Measurements from ENCODE around the gene MS4A14. TPM values are rescaled to one million over a fixed set of nuclear protein-coding genes. Genes with fewer than 3 reads are reported as not detected.

The MS4A14 gene
- total and polyA plus RNA-seq, 2 experiments from 2014 or later: not detected

DNA sequence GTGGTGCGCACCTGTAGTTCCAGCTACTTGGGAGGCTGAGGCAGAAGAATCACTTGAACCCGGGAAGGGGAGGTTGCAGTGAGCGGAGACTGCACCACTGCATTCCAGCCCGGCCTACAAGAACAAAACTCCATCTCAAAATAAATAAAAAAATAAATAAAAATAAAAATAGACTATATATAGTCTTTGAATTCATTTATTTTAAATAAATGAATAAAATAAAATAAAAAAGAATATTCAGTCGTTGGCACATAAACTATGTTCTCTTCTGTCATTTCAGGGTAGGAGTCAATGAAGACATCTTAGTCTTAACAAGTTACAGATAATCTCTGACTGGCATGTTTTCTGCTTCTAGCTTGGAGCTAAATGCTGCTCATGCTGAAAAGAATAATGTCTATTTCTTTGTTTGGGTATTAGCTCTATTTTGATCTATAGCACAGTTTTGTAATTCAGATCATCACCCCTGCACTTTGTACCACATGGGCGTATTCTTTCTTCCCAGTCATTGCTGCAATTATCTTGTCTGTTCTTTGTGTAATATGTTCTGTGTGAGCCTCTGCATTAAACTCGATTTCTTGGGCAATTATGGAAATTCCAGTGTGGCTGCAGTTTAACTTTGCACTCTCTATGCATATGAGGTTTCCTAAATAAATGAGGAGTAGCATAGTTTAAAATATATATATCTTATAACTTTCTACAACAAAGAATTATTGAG is 1.4 kb upstream of the MS4A14 start:
- no peak overlapping the region for H2AFZ ChIP-seq
- no peak overlapping the region for H3K4me2 ChIP-seq
- no peak for TF ChIP-seq EZH2 (IDR thresholded peaks at IDR 0.05; ENCODE audit: borderline replicate concordance)
- TF ChIP-seq, protein P1, sequence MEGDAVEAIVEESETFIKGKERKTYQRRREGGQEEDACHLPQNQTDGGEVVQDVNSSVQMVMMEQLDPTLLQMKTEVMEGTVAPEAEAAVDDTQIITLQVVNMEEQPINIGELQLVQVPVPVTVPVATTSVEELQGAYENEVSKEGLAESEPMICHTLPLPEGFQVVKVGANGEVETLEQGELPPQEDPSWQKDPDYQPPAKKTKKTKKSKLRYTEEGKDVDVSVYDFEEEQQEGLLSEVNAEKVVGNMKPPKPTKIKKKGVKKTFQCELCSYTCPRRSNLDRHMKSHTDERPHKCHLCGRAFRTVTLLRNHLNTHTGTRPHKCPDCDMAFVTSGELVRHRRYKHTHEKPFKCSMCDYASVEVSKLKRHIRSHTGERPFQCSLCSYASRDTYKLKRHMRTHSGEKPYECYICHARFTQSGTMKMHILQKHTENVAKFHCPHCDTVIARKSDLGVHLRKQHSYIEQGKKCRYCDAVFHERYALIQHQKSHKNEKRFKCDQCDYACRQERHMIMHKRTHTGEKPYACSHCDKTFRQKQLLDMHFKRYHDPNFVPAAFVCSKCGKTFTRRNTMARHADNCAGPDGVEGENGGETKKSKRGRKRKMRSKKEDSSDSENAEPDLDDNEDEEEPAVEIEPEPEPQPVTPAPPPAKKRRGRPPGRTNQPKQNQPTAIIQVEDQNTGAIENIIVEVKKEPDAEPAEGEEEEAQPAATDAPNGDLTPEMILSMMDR (IDR thresholded peaks at IDR 0.05; ENCODE audit: poor library complexity): no peak
- no peak for TF ChIP-seq EZH2phosphoT487 (IDR thresholded peaks at IDR 0.05; ENCODE audit: low read depth, severe bottlenecking, unreplicated experiment)
- no peaks in the 10 kb centered on the region for H3K27me3 ChIP-seq
- no peaks in the 10 kb centered on the region for H3K79me2 ChIP-seq
- H3K4me1 ChIP-seq (ENCODE audit: insufficient read depth): no peaks in the 10 kb centered on the region
- H3K27ac ChIP-seq: no peak overlapping the region
- no peaks in the 10 kb centered on the region for H3K9me3 ChIP-seq (ENCODE audit: low read depth)
- WGBS (ENCODE audit: low lambda C conversion rate, missing lambda C conversion rate): 73% methylated on average over 7 of the region's 7 CpGs
- H3K36me3 ChIP-seq (replicated peaks; ENCODE audit: insufficient read depth, low read depth): no peaks in the 10 kb centered on the region
- no peak overlapping the region for H3K4me3 ChIP-seq
- no peak for DNase-seq (ENCODE audit: low spot score)
- no peaks in the 10 kb centered on the region for H3K9me2 ChIP-seq (replicated peaks; ENCODE audit: insufficient read depth)
- H4K20me1 ChIP-seq (ENCODE audit: insufficient read depth, poor library complexity, severe bottlenecking): no peaks in the 10 kb centered on the region

DNA sequence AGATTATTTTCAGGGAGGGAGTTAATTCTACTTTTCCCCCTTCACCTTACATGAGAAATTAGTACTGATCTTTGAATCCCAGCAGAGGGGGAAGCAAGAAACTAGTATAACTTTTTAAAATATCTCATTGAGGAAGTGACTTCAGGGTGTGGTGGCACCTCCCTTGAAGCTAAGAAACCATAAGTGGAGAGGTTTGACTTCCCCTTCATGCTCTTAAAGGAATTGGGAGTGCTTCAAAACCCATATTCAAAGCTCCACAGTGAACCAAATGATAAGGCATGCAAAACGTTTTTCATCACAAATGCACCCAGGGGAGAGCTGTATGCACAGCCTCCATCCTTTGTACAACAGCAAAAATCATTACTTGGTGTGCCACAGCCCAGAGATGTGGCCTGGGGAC is 540 bp downstream of the MS4A14 start:
- Histone ChIP-seq H2AFZ (no peak overlapping the region), H3K9me2 (replicated peaks; ENCODE audit: insufficient read depth) (no peaks in the 10 kb centered on the region), H3K27ac (no peak overlapping the region), H3K4me3 (no peak overlapping the region), H3K9me3 (ENCODE audit: low read depth) (no peaks in the 10 kb centered on the region), H3K4me2 (no peak overlapping the region), H3K4me1 (ENCODE audit: insufficient read depth) (no peaks in the 10 kb centered on the region), H3K27me3 (no peaks in the 10 kb centered on the region), H3K36me3 (replicated peaks; ENCODE audit: insufficient read depth, low read depth) (no peaks in the 10 kb centered on the region), H4K20me1 (ENCODE audit: insufficient read depth, poor library complexity, severe bottlenecking) (no peaks in the 10 kb centered on the region), H3K79me2 (no peaks in the 10 kb centered on the region)
- TF ChIP-seq, protein P1 (IDR thresholded peaks at IDR 0.05; ENCODE audit: poor library complexity): no peak
- TF ChIP-seq EZH2phosphoT487 (IDR thresholded peaks at IDR 0.05; ENCODE audit: low read depth, severe bottlenecking, unreplicated experiment): no peak
- TF ChIP-seq EZH2 (IDR thresholded peaks at IDR 0.05; ENCODE audit: borderline replicate concordance): no peak
- DNase-seq (ENCODE audit: low spot score): no peak
- 23% methylated on average over 1 of the region's 1 CpG for WGBS (ENCODE audit: low lambda C conversion rate, missing lambda C conversion rate)

DNA sequence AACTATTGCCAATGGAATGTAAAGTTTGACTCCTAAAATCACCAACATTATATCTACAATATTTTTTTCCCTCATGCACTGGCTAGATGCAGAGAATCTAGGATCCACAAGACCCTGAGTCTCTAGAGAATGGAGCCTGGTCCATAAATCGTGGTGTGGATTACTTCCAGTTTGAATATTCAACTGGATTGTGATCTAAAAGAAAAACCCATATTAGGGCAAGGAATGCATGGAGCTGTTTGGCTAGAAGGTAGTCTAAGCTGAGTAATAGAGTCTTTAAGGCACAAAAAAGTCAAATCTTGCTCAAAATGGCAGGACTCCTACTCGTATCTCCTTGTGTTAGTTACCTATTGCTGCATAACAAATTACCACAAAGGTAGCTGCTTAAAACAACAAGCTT is 23.8 kb downstream of the MS4A14 start:
- H3K4me1 ChIP-seq (ENCODE audit: insufficient read depth): no peaks in the 10 kb centered on the region
- H3K4me2 ChIP-seq: no peak overlapping the region
- H3K9me2 ChIP-seq (replicated peaks; ENCODE audit: insufficient read depth): no peaks in the 10 kb centered on the region
- H3K4me3 ChIP-seq: no peak overlapping the region
- H3K27ac ChIP-seq: no peak overlapping the region
- H3K36me3 ChIP-seq (replicated peaks; ENCODE audit: insufficient read depth, low read depth): no peaks in the 10 kb centered on the region
- 30% methylated on average over 2 of the region's 2 CpGs for WGBS (ENCODE audit: low lambda C conversion rate, missing lambda C conversion rate)
- H3K27me3 ChIP-seq: no peaks in the 10 kb centered on the region
- DNase-seq (ENCODE audit: low spot score): no peak
- TF ChIP-seq EZH2phosphoT487 (IDR thresholded peaks at IDR 0.05; ENCODE audit: low read depth, severe bottlenecking, unreplicated experiment): no peak
- no peak for TF ChIP-seq EZH2 (IDR thresholded peaks at IDR 0.05; ENCODE audit: borderline replicate concordance)
- no peaks in the 10 kb centered on the region for H3K9me3 ChIP-seq (ENCODE audit: low read depth)
- no peaks in the 10 kb centered on the region for H3K79me2 ChIP-seq
- H4K20me1 ChIP-seq (ENCODE audit: insufficient read depth, poor library complexity, severe bottlenecking): no peaks in the 10 kb centered on the region
- no peak overlapping the region for H2AFZ ChIP-seq

DNA sequence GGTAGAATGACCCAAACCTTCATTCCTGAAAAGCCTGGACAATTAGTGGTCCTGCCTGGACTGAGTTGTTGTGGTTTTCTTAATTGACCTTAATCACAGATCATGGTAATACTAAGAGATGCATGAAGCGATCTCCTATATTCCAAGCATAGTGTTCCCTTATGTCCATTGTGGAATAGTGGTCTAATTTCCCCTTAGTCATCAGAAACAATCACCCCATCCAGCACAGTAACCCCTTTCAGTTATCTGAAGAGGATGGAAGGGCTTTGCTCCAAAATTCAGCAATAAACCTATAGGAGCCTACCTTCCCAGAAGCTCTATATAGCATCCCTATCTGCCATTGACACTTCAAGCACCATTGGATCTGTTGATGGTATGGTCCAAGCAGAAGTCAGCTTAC is 26.4 kb downstream of the MS4A14 start:
- Histone ChIP-seq H4K20me1 (ENCODE audit: insufficient read depth, poor library complexity, severe bottlenecking) (no peaks in the 10 kb centered on the region), H3K4me3 (no peak overlapping the region), H2AFZ (no peak overlapping the region), H3K4me2 (no peak overlapping the region), H3K4me1 (ENCODE audit: insufficient read depth) (no peaks in the 10 kb centered on the region), H3K27me3 (no peaks in the 10 kb centered on the region), H3K9me3 (ENCODE audit: low read depth) (no peaks in the 10 kb centered on the region), H3K9me2 (replicated peaks; ENCODE audit: insufficient read depth) (no peaks in the 10 kb centered on the region), H3K79me2 (no peaks in the 10 kb centered on the region), H3K36me3 (replicated peaks; ENCODE audit: insufficient read depth, low read depth) (no peaks in the 10 kb centered on the region), H3K27ac (no peak overlapping the region)
- WGBS (ENCODE audit: low lambda C conversion rate, missing lambda C conversion rate): 73% methylated on average over 1 of the region's 1 CpG
- DNase-seq (ENCODE audit: low spot score): no peak
- no peak for TF ChIP-seq EZH2phosphoT487 (IDR thresholded peaks at IDR 0.05; ENCODE audit: low read depth, severe bottlenecking, unreplicated experiment)
- TF ChIP-seq, protein P1 (IDR thresholded peaks at IDR 0.05; ENCODE audit: poor library complexity): no peak
- no peak for TF ChIP-seq EZH2 (IDR thresholded peaks at IDR 0.05; ENCODE audit: borderline replicate concordance)

Data from hepatocyte (in vitro differentiated cells).